ENCODE data around the gene WDFY3.

WDFY3 gene

DNA sequence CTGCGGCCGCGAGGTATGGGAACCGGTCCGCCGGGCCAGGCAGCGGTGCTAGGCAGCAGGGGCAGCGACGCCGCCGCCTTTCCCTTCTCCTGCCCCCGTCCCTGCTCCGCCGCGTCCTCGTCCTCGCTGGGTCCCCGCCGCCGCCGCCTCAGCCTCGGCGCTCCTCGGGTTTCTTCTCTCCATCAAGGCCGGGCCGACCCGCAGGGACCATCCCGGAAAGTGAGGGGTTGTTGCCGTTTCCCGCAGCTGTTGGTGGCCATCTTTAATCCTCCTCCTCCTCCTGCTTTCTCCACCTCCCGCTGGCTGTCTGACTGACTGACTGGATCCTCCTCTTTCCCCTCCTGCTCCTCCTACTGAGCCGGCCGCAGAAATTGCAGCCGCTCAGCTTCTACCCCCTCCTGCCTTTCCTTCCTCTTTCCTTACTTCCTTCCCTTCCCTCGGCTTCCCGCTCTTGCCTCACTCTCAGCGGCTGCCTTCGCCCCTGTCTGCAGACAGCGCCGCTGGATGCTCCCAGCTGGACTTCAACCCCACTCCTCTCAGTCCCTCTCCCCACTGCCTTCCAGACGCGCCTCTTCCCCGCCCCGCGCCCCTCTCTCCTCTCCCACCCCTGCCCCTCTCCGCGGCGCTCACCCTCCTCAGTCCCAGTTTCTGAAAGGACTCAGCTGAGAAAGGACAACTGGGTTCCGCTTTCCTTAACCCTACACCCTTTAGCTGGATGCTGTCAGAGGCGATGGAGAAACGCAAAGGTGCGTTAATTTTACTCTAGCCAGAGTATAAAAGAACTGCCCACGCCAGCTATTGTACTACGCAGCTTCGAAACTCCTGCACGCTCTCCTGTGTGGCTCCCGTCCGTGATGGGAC is at the start of gene WDFY3:
Gene WDFY3, minus strand, starts transcription at position 309 of the 861 bp plus-strand sequence. CDS start 106,099 bp downstream, outside the sequence.
- DNase-seq (ENCODE audit: low read depth) = peak; percentile 79
- H3K4me3 ChIP-seq (ENCODE audit: low read depth, low read length) = peak within 1 kb of the TSS; percentile 73
- TF ChIP-seq, protein P1, sequence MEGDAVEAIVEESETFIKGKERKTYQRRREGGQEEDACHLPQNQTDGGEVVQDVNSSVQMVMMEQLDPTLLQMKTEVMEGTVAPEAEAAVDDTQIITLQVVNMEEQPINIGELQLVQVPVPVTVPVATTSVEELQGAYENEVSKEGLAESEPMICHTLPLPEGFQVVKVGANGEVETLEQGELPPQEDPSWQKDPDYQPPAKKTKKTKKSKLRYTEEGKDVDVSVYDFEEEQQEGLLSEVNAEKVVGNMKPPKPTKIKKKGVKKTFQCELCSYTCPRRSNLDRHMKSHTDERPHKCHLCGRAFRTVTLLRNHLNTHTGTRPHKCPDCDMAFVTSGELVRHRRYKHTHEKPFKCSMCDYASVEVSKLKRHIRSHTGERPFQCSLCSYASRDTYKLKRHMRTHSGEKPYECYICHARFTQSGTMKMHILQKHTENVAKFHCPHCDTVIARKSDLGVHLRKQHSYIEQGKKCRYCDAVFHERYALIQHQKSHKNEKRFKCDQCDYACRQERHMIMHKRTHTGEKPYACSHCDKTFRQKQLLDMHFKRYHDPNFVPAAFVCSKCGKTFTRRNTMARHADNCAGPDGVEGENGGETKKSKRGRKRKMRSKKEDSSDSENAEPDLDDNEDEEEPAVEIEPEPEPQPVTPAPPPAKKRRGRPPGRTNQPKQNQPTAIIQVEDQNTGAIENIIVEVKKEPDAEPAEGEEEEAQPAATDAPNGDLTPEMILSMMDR (IDR thresholded peaks at IDR 0.05; ENCODE audit: low read depth, low read length, missing control alignments) = no peak
- in situ Hi-C loops (cut with HindIII; ENCODE audit: low sequenced_read_pairs) = loop anchor here (25.0 kb wide), 1 partner anchor 229 kb away; no protein-coding TSS in a partner anchor

DNA sequence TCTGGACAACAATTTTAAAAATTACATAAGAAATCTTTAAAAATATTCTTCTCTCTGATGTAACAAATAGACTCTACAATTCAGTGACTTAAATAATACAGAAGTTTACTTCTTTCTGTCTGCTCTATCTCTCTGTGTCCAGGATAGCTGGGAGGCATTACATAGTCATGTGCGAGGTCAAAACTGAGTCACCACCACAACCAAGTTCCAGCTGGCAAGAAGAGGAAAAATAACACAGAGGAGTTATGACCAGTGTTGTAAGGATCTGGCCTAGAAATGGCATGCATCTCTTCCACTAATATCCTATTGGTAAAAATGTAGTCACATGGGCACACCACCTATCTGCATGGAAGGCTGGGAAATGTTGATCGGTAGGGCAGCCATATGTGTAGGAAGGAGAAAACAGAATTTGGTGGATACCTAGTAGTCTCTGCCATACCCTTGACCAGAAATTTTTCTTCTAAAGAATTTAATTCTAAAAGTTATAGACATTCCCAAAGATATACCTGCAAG is 39.4 kb upstream of the WDFY3 start:
- TF ChIP-seq, protein P1 (IDR thresholded peaks at IDR 0.05; ENCODE audit: low read depth, low read length, missing control alignments) = no peak
- peak; percentile 79 for DNase-seq (ENCODE audit: low read depth)
- H3K4me3 ChIP-seq (ENCODE audit: low read depth, low read length) = no peak overlapping the region
- in situ Hi-C loops (cut with HindIII; ENCODE audit: low sequenced_read_pairs) = no loop called here

- TF ChIP-seq, protein P1 (IDR thresholded peaks at IDR 0.05; ENCODE audit: low read depth, low read length, missing control alignments) = no peak
- in situ Hi-C loops (cut with HindIII; ENCODE audit: low sequenced_read_pairs) = no loop called here
Observed at GRCh38 chr4:85000343-85000742, 33.9 kb upstream of the WDFY3 start.

GRCh38 chr4:84995386-84995785 is 28.9 kb upstream of the WDFY3 start:
- in situ Hi-C loops (cut with HindIII; ENCODE audit: low sequenced_read_pairs) = no loop called here
- TF ChIP-seq, protein P1 (IDR thresholded peaks at IDR 0.05; ENCODE audit: low read depth, low read length, missing control alignments) = no peak
- H3K4me3 ChIP-seq (ENCODE audit: low read depth, low read length) = no peak overlapping the region
- DNase-seq (ENCODE audit: low read depth) = peak; percentile 9

More at GRCh38 chr4:85000343-85000742, 33.9 kb upstream of the WDFY3 start:
- DNase-seq (ENCODE audit: low read depth) = no peak
- H3K4me3 ChIP-seq (ENCODE audit: low read depth, low read length) = no peak overlapping the region

DNA sequence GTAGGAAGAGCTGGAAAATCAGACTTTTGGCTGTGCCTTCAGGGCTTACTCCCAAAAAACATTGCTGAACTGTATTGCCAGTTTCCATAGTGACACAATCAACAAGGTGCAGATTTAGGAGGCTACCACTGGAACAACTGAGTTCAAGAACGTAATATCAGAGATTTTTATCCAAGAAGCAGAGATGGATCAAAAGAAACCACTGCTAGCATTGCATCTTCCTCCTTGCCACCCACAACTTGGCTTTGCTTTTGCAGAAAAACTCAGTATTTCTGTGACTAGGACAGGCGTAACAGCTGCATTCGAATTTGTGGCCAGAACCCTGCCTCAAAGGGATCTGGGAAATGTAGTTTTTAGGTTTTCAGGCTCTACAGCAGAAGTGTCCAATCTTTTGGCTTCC is 27.8 kb upstream of the WDFY3 start:
- in situ Hi-C loops (cut with HindIII; ENCODE audit: low sequenced_read_pairs) = no loop called here
- no peak for DNase-seq (ENCODE audit: low read depth)
- TF ChIP-seq, protein P1 (IDR thresholded peaks at IDR 0.05; ENCODE audit: low read depth, low read length, missing control alignments) = no peak
- no peak overlapping the region for H3K4me3 ChIP-seq (ENCODE audit: low read depth, low read length)

- in situ Hi-C loops (cut with HindIII; ENCODE audit: low sequenced_read_pairs) = no loop called here
- TF ChIP-seq, protein P1 (IDR thresholded peaks at IDR 0.05; ENCODE audit: low read depth, low read length, missing control alignments) = no peak
Observed at GRCh38 chr4:84985952-84986351, 19.5 kb upstream of the WDFY3 start.

More at GRCh38 chr4:84985952-84986351, 19.5 kb upstream of the WDFY3 start:
- no peak overlapping the region for H3K4me3 ChIP-seq (ENCODE audit: low read depth, low read length)
- DNase-seq (ENCODE audit: low read depth) = no peak
